HG02759 (cell line): ENCODE results near the gene GNRHR.
A peak's percentile ranks its signal among the peaks of the same experiment; 100 is the strongest.

ENCODE experiments used
- ATAC-seq: cut with Tn5 transposase; IDR thresholded peaks from one replicate; pipeline ENCODE4 v1.9.1; 2021; ENCODE audit warnings: mild to moderate bottlenecking, moderate library complexity; ENCODE audit not compliant: unreplicated experiment

Gene GNRHR

DNA sequence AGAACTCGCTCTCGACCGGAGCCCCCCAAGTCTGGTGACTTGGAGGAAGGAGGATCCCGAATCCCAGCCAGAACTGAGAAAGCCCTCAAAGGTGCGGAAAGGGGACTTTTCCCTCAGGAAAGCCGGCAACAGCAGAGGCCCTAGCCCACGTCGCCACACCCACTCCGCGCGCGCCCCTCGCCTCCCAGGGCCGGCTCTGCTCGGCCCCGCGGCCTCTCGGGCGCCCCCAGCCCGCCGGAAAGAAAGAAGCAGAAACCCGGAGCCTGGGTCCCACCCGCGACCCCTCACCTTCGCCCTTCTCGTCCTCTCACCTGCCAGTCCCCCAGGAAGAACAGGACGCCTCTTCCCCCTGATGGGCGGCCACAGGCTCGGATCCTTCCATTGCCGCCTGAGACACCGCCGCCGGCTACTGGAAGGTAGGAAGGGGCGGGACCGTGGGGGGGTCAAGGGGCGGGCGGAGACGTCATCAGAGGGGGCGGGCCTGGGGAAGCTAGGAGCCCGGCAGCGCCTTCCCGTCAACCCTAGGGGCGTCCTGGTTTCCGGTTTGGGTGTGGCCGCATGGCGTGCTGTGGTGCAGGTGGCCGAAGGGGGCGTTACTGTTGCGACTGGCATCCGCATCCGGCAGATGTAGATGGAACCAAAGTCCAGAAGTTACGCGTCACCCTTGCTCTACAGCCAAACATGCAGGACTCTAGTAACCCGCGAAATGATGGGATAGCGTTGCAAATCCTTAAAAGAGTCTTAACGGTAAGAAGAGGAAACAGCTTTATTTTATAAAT is 53.3 kb downstream of the GNRHR start, which contains the start of gene UBA6:
UBA6 (minus strand) TSS at position 418 of the 779 bp plus-strand sequence; CDS start at position 382, 36 bp downstream.
- peak; percentile 98 for ATAC-seq

DNA sequence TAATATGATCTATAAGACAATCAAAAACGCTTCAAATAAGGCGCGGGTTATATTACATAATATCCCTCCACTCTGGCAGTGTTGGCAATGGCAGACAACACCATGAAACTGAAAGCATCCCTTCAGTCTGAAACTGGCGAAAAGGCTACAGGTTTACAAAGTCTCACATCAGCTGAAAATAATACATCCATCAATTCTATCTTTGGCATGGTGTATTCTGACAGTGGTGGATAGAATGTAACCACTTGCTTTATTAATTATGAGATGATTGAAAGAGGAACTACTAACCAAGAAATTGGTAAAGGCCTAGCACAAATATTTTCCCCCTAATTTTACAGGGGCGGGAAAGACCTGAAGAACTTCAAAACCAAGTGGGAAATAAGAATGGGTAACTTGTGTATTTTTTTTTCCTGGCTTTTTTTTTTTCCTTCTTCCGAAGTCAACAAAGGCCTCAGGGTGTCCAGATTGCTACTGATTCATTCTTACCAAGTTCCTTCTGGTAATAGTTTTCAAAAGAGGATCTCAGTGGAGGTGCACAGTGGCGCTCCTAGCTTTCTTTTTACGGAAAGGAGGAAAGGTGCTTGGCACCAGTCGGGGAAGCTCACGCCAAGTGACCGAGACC is 54.0 kb downstream of the GNRHR start:
- peak; percentile 10 for ATAC-seq

DNA sequence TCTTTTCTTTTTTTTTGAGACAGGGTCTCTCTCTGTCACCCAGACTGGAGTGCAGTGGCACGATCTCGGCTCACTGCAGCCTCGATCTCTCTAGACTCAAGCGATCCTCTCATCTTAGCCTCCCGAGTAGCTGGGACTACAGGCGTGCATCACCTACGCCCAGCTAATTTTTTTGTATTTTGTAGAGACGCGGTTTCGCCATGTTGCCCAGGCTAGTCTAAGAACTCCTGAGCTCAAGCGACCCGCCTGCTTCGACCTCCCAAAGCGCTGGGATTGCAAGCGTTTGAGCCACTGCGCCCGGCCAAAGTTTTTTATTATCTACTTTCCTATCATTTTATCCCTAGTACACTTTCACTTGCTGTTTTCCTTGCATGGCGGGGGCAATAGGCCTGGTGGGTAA is 54.6 kb downstream of the GNRHR start:
- no peak for ATAC-seq

DNA sequence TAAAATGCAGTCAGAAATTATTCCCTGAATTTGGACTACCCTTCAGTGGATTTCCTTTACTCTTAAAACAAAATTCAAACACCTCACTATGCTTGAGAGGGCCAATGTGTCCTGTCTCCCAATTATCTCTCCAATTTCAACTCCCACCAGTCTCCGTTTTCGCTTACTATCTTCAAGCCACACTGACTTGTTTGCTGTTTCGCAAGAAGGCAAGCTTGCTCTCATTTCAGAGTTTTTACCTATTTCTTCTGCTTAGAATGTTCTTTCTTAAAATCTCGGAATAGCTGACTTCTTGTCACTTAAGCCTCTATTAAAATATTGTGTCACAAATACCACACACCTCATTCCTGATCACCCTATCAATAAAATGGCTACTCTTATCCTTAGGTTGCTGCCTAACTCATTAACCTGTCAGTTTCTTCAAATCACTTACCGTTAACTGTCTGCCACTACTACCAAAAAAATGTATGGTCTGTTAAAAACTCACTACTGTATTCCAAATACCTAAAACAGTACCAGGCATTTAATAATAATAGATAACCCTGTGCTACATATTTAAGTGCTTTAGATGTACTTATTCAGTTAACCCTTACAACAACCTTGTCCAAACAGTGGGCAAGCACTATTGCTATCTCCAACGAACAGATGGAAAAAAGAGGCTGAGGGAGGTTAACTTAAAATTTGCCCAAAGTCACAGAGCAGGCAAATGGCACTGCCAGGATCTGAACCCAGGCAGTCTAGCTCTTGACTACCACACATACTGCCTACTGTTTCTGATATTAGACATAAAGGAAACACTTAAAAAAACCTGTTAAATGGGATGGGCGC is 56.1 kb downstream of the GNRHR start:
- ATAC-seq = no peak

DNA sequence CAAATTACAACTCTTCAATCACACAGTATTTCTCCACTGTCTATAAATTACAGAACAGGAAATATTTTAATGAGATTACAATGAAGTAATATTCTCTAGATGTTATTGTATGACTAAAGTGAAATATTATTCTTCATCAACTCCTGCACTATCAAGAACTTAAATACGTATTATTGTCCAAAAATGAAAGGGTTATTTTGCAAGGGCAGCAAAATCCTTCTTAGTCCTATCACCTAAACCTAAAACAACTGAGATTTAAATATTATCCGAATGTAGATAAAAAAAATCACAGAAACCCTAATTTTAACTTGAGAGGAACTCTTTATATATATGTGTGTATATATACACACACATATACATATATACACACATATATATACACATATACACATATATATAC is 58.1 kb downstream of the GNRHR start:
- ATAC-seq = no peak

DNA sequence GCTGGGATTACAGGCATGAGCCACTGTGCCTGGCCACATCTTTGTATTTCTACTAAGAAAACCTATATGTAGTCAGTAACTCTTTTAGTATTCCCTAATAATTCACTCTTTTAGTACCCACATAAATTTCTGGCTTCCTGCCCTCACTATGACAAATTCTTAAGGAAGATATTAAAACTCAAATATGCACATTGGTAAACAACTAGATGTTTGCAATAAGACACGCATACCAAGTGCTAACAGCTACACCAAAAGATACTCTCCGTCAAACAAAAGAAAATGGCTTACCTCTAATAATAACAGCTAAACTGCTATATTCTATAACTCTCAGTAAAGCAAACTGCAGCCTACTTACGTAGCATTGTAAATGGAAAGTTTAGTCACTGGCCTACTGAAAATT is 59.5 kb downstream of the GNRHR start:
- ATAC-seq = no peak

DNA sequence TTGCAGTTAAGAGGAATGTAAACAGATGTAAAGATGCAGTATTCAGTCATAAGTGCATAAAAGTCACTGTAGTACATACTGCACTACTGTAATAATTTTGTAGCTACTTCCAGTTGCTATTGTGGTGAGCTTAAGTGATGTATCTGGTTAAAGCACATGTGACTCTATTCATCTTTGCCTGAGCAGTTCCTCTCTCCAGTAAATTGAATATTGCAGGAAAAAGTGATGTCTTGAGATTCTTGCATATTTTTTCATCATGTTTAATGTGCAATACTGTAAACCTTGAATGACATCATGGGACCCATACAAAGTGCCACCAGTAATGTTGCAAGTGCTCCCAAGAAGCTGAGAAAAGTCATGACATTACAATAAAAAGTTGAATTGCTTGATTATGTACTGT is 62.9 kb downstream of the GNRHR start:
- ATAC-seq = no peak
